MM.1S (cell line): ENCODE results near the gene PDPK1.
"Not testable (repeated sequence)": the region's sequence is repeated elsewhere in the genome, so short reads cannot be mapped to it uniquely, and the experiment has no call there.

Experiments used
- CTCF ChIP-seq: fragments of 300-600 bp; sonication (generic); IDR thresholded peaks from 2 replicates; pipeline ENCODE4 v1.5.1; 2016; ENCODE audit warnings: antibody characterized with exemption, low read length, mixed read lengths
- EZH2phosphoT487 ChIP-seq: fragments of 300-600 bp; sonication (generic); IDR thresholded peaks from 2 replicates; pipeline ENCODE4 v1.6.1; 2018; ENCODE audit warnings: antibody characterized with exemption, low read length

GRCh38 chr16:2613251-2613650 is 75.4 kb downstream of the PDPK1 start:
- TF ChIP-seq CTCF, EZH2phosphoT487: not testable (repeated sequence)
